ENCODE data around the gene PLXDC2. TPM values are rescaled to one million over a fixed set of nuclear protein-coding genes. Genes with fewer than 3 reads are reported as not detected.

Gene PLXDC2
- total and polyA plus RNA-seq, 2 donors (not counting 1 experiment from before 2014, with no cell fraction given), result 0.07 TPM

DNA sequence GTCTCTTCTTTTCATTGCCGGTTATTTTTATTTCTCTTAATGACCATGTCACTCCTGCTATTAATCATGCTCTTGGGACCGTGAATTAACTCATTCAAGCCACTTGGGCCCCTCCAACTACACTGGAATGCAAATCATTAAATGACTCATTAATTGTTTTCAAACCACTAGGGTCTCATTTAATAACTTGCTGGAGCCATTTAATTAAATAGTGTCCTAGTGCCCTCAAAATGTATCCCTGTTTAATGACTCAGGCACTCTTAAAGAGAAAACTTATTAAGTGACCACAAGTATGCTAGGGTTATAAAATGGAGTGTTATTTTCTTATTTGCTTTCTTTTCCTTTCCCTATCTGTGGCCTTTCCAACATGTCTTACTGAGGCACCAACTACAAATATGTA, 73.0 kb downstream of the PLXDC2 start:
- ChIA-PET POLR2A (no interaction called here), CTCF (no interaction called here)
- Histone ChIP-seq H3K27me3 (replicated peaks in 1 of 4; ENCODE audit: control extremely low read depth in 1 of 4, control insufficient read depth in 3 of 4, insufficient read depth in 4 of 4, low read length in 3 of 4) (no peaks in the 10 kb centered on the region), H3K4me1 (ENCODE audit: control insufficient read depth in 2 of 2, insufficient read depth in 2 of 2, low read length in 2 of 2) (no peaks in the 10 kb centered on the region), H2AFZ (ENCODE audit: insufficient read depth, low read depth, low read length, poor library complexity, severe bottlenecking) (no peak overlapping the region), H3K4me2 (replicated peaks; ENCODE audit: low read depth, low read length, poor library complexity, severe bottlenecking) (no peak overlapping the region), H3K27ac (ENCODE audit: low read length in 2 of 2) (no peak overlapping the region), H4K20me1 (ENCODE audit: control insufficient read depth, insufficient read depth, low read length, poor library complexity, severe bottlenecking) (no peaks in the 10 kb centered on the region), H3K9me3 (ENCODE audit: control extremely low read depth in 1 of 3, control insufficient read depth in 2 of 3, insufficient read depth in 1 of 3, low read length in 2 of 3) (no peaks in the 10 kb centered on the region), H3K79me2 (ENCODE audit: control insufficient read depth, insufficient read depth, low read length) (no peaks in the 10 kb centered on the region), H3K36me3 (replicated peaks in 1 of 2; ENCODE audit: control extremely low read depth in 1 of 2, control insufficient read depth in 1 of 2, extremely low read depth in 1 of 2, insufficient read depth in 2 of 2, low read length in 1 of 2) (no peaks in the 10 kb centered on the region), H3K4me3 (ENCODE audit: control extremely low read depth in 1 of 5, extremely low read depth in 1 of 5, insufficient read depth in 1 of 5, low read depth in 2 of 5, low read length in 4 of 5) (no peak overlapping the region), H3K9ac (ENCODE audit: low read length) (no peak overlapping the region)
- Mint-ChIP-seq H3K4me1 (no peaks in the 10 kb centered on the region), H3K9me3 (ENCODE audit: insufficient read depth) (no peaks in the 10 kb centered on the region), H3K27me3 (no peaks in the 10 kb centered on the region), H3K4me3 (no peak overlapping the region), H3K27ac (no peak overlapping the region)
- WGBS (ENCODE audit: insufficient coverage), result 100% methylated on average over 2 of the region's 2 CpGs
- no peak for TF ChIP-seq CTCF (IDR thresholded peaks at IDR 0.05)
- TF ChIP-seq EZH2 (IDR thresholded peaks at IDR 0.05; ENCODE audit: borderline replicate concordance, insufficient read depth, low read depth, low read length, poor library complexity, severe bottlenecking), result no peak
- DNase-seq, result no peak
- no peak for ATAC-seq (ENCODE audit: low read depth)
- intact Hi-C loops (cut with micrococcal nuclease), result no loop called here

- H3K4me3 Mint-ChIP-seq, result no peak overlapping the region
- H3K79me2 ChIP-seq (ENCODE audit: control insufficient read depth, insufficient read depth, low read length), result no peaks in the 10 kb centered on the region
- no peaks in the 10 kb centered on the region for H3K4me1 ChIP-seq (ENCODE audit: control insufficient read depth in 2 of 2, insufficient read depth in 2 of 2, low read length in 2 of 2)
- H3K27me3 ChIP-seq (replicated peaks in 1 of 4; ENCODE audit: control extremely low read depth in 1 of 4, control insufficient read depth in 3 of 4, insufficient read depth in 4 of 4, low read length in 3 of 4), result no peaks in the 10 kb centered on the region
- no peak overlapping the region for H2AFZ ChIP-seq (ENCODE audit: insufficient read depth, low read depth, low read length, poor library complexity, severe bottlenecking)
- 100% methylated on average over 1 of the region's 6 CpGs for WGBS (ENCODE audit: insufficient coverage)
- ChIA-PET CTCF (no interaction called here), POLR2A (no interaction called here)
- H3K9me3 ChIP-seq (ENCODE audit: control extremely low read depth in 1 of 3, control insufficient read depth in 2 of 3, insufficient read depth in 1 of 3, low read length in 2 of 3), result no peaks in the 10 kb centered on the region
- intact Hi-C loops (cut with micrococcal nuclease), result no loop called here
- no peaks in the 10 kb centered on the region for H3K27me3 Mint-ChIP-seq
- no peak overlapping the region for H3K27ac ChIP-seq (ENCODE audit: low read length in 2 of 2)
- TF ChIP-seq EZH2 (IDR thresholded peaks at IDR 0.05; ENCODE audit: borderline replicate concordance, insufficient read depth, low read depth, low read length, poor library complexity, severe bottlenecking) (no peak), CTCF (IDR thresholded peaks at IDR 0.05) (no peak)
- no peak overlapping the region for H3K27ac Mint-ChIP-seq
- ATAC-seq (ENCODE audit: low read depth) (no peak), DNase-seq (no peak)
- no peak overlapping the region for H3K4me3 ChIP-seq (ENCODE audit: control extremely low read depth in 1 of 5, extremely low read depth in 1 of 5, insufficient read depth in 1 of 5, low read depth in 2 of 5, low read length in 4 of 5)
- no peak overlapping the region for H3K4me2 ChIP-seq (replicated peaks; ENCODE audit: low read depth, low read length, poor library complexity, severe bottlenecking)
- H3K9ac ChIP-seq (ENCODE audit: low read length), result no peak overlapping the region
- no peaks in the 10 kb centered on the region for H3K9me3 Mint-ChIP-seq (ENCODE audit: insufficient read depth)
- no peaks in the 10 kb centered on the region for H3K4me1 Mint-ChIP-seq
- H3K36me3 ChIP-seq (replicated peaks in 1 of 2; ENCODE audit: control extremely low read depth in 1 of 2, control insufficient read depth in 1 of 2, extremely low read depth in 1 of 2, insufficient read depth in 2 of 2, low read length in 1 of 2), result no peaks in the 10 kb centered on the region
- H4K20me1 ChIP-seq (ENCODE audit: control insufficient read depth, insufficient read depth, low read length, poor library complexity, severe bottlenecking), result no peaks in the 10 kb centered on the region
These were observed 75.2 kb downstream of the PLXDC2 start for GRCh38 chr10:19891429-19891828.

All from B cell (primary cell).